Spinal cord (tissue), 10 donors: Measurements from ENCODE around the gene LSP1. TPM values are rescaled to one million over a fixed set of nuclear protein-coding genes. Genes with fewer than 3 reads are reported as not detected.
A peak's percentile ranks its signal among the peaks of the same experiment; 100 is the strongest.
"Not testable (repeated sequence)": the region's sequence is repeated elsewhere in the genome, so short reads cannot be mapped to it uniquely, and the experiment has no call there.

ENCODE experiments used
- DNase-seq, 6 donors: peaks; one replicate each; pipeline versions ENCODE4 v3.0.0 to v3.0.0-alpha.2; 2013 to 2015; ENCODE audit warnings: low spot score in 6 of 6, low read depth in 4 of 6
- H3K27ac ChIP-seq: one replicate; pipeline ENCODE4 v1.5.1; 2013; ENCODE audit warnings: low read depth, low read length, control low read depth
- H3K27me3 ChIP-seq: one replicate; pipeline ENCODE4 v1.6.1; 2013; ENCODE audit warnings: low read length; ENCODE audit not compliant: control insufficient read depth, insufficient read depth
- H3K36me3 ChIP-seq: one replicate; pipeline ENCODE4 v1.6.1; 2013; ENCODE audit warnings: low read length; ENCODE audit not compliant: control insufficient read depth, insufficient read depth
- H3K4me1 ChIP-seq: one replicate; pipeline ENCODE4 v1.6.1; 2013; ENCODE audit warnings: low read length; ENCODE audit not compliant: control insufficient read depth, insufficient read depth
- H3K4me3 ChIP-seq: one replicate; pipeline ENCODE4 v1.5.1; 2013; ENCODE audit warnings: low read depth, low read length, control low read depth
- H3K9me3 ChIP-seq: one replicate; pipeline ENCODE4 v1.6.1; 2013; ENCODE audit warnings: low read length; ENCODE audit not compliant: control insufficient read depth, insufficient read depth
- WGBS: methylation state at CpG from one replicate; pipeline ENCODE4 v1.1.5; 2013; ENCODE audit warnings: missing lambda C conversion rate; ENCODE audit not compliant: insufficient coverage; 5-methylcytosine and 5-hydroxymethylcytosine counted together
- polyA plus RNA-seq, 2 donors: library from polyadenylated mRNA; unstranded; fragments of 120-200 nt; gene quantifications; one replicate each; pipeline ENCODE4 v1.2.1, GENCODE V29; 2013; ENCODE audit not compliant: insufficient read length in 2 of 2
- total RNA-seq, 2 donors: library from RNA; depleted of rRNA in 1 of 2; stranded (reverse); fragments of 120-200 nt in 1 of 2; fragments of >200 nt in 1 of 2; gene quantifications; one replicate each; pipeline versions ENCODE4 v1.2.3 to v1.2.4, GENCODE V29; 2013 to 2014
- donor health status: healthy.

LSP1 gene
- total and polyA plus RNA-seq, 4 donors = 2.1 to 10.6 (median 7.9) TPM

DNA sequence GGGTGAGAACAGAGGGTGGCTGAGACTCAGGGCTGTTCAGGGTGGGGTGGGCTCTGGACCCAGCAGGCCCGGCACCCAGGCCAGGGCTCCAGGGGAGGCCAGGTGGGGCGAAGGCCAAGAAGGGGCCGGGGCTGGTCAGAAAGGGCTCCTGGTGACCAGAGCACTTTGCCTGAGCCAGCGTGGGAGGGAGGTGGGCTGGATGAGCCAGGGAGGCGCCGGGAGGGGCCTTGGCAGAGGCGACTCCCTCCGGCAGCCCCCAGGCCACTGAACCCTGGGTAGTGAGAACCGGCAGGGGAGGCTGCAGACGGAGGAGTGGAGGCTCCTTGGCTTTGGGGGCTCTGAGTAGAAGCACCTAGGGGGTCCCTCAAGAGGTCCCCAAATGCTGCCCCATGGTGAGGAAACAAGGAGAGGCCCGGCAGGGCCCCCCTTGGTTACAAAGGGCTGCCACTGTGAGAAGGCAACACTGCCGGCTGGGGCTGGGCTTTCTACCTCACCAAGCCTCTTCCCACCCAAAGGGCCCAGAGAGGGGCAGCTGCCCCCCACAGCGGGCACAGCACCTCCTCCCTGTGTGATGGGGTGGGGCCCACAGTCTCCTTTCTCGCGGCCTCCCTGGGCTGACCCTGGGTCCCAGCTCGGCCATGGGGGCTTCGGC, 21.7 kb downstream of the LSP1 start:
- WGBS = 86% methylated on average over 15 of the region's 17 CpGs
- not testable (repeated sequence) for H3K9me3 ChIP-seq, H3K4me3 ChIP-seq, H3K27ac ChIP-seq, DNase-seq, H3K36me3 ChIP-seq
- Histone ChIP-seq H3K4me1 (peaks cover 30% of the 10 kb centered on the region), H3K27me3 (peaks cover 11% of the 10 kb centered on the region)

DNA sequence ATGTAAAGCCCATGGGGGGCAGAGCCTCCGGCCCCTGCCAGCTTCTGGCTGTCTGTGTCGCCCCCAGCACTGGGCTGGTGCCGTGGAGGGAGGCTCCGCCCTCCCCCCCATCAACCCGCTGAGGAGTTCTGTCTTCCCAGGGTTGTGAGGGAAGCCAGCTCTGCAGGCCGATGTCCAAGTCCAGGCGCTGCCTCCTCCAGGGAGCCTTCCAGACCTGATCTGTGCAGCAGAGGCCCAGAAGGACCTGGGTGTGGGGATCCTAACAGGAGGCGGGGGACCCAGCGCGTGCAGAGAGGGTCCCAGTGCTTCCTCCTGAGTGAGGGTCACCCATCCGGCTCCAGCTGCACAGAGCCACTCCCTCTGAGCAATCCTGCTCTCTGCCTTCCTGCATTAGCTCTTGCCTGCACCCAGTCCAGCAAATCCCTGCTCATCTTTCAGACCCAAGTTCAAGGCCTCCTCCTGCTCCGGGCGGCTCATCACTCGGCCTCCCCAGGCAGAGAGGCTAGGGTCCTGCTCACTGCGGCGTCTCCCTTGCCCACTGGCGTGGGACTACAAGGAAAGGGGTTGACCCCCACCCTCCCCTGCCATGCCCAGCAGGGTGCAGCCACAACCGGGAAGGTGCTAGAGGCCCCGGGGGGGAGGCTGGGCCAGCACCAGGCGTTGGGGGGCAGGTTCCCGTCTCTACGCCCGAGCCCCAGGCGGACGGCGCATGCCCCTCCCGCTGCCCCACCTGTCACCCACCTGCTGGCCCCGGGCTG, 22.4 kb downstream of the LSP1 start:
- Histone ChIP-seq H3K4me3 (no peak overlapping the region), H3K27ac (no peak overlapping the region), H3K27me3 (peaks cover 10% of the 10 kb centered on the region), H3K4me1 (peaks cover 34% of the 10 kb centered on the region), H3K36me3 (no peaks in the 10 kb centered on the region), H3K9me3 (no peaks in the 10 kb centered on the region)
- 80% methylated on average over 25 of the region's 28 CpGs for WGBS
- no peak for DNase-seq

DNA sequence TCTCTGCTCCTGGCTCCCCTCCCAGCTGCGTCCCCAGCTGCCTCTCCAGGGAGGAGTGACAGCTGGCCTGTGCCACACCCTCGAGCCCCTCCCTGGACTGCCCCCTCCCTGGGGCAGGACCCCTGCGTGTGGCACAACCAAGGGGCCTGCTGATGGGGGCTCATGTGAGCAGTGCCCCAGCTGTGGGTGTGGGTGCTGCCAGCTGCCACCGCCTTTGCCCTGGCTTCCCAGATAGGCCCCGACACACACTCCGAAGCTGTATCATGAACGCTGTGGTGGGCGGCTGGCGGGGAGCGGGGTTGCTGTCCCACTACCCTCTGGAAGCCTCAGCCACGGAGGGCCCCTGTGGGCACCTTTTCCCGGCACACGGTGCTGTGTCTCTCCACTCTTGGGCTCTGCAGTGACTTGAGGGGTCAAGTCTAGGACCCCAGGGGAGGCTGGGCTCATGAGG, 23.0 kb downstream of the LSP1 start:
- 82% methylated on average over 12 of the region's 13 CpGs for WGBS
- not testable (repeated sequence) for H3K9me3 ChIP-seq, H3K4me3 ChIP-seq, DNase-seq, H3K27me3 ChIP-seq, H3K36me3 ChIP-seq
- Histone ChIP-seq H3K4me1 (peaks cover 35% of the 10 kb centered on the region), H3K27ac (peak overlapping the region; percentile 72)

DNA sequence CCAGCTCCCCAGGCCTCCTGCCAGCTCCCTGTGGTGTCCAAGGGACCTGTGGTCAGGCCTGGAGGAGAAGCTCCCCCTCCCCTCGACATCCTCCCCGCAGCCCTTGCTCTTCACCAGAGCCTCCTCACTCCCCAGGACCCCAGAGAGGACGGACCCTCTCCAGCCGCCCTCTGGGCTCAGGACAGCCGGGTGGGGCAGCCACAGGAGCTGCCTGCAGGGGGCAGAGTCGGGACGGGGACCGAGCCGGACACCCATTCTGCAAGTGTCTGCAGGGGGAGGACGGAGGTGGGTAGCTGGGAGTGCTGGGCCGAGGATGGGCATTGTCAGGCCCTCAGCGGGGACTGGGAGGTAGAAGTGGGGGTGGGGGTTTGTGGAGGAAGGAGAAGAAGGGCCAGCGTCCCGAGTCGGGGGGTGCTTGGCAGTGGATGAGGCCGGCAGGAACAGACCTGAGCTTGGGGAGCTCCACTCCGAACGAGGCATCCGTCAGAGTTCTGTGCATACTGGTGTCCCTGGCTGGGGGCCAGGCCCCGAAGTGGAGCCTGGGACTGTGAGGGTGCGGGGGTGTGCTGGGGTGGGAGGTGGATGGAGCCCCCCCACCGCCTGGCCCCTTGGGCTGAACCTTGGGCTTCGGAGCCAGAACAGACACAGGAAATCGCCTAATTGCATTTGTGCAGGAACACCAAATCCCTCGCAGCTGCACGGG, 23.6 kb downstream of the LSP1 start:
- H3K27me3 ChIP-seq = no peaks in the 10 kb centered on the region
- WGBS = 49% methylated on average over 22 of the region's 26 CpGs
- peaks cover 33% of the 10 kb centered on the region for H3K4me1 ChIP-seq
- peak in 1 of 6 donors; percentile 43 for DNase-seq
- H3K4me3 ChIP-seq = no peak overlapping the region
- H3K27ac ChIP-seq = peak overlapping the region; percentile 72
- H3K36me3 ChIP-seq = no peaks in the 10 kb centered on the region
- H3K9me3 ChIP-seq = no peaks in the 10 kb centered on the region

DNA sequence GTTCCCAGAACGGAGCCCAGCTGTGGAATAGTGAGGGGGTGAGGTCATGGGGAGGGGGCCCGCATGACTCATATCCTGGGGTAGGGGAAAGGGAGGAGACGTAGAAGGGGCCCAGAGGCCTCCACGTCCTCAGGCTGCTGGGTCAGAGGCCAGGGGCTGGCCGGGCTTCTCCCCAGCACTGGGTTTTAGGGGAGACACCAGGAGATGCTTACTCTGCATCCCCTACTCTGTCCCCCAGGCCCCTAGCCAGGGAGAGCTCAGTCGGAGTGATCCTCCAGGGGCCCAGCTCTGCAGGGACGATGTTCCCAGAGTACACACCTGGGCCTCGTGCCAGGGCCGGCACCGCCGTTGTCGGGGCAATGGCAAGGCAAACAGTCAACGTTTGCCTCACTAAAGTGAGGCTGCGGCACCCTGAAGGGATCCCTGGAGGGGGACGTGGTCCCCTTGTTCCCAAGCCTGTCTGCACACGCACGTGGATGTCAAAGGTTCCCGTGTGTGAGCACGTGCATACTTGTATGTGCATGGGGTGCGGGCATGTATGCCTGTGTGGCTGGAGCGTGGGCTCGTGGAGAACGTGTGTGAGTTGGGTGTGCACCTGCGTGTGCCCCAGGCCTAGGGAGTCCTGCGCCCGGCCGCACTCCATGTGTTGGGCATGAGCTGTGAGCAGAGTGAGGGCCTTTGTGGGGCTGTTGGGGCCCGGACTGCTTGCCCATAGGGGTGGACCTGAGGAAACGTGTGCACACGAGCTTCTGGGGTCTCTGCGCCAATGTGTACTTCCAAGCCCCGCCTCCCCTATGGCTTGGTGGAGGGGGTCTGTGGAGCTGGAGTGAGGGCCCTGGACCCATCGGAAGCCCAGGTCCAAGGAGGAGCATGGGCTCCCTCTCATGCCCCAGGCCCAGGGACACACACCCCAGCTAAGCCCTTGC, 24.6 kb downstream of the LSP1 start:
- DNase-seq = no peak
- Histone ChIP-seq H3K27ac (peak overlapping the region; percentile 47), H3K4me1 (peaks cover 42% of the 10 kb centered on the region), H3K9me3 (no peaks in the 10 kb centered on the region), H3K27me3 (no peaks in the 10 kb centered on the region), H3K36me3 (no peaks in the 10 kb centered on the region), H3K4me3 (no peak overlapping the region)
- 66% methylated on average over 28 of the region's 33 CpGs for WGBS

DNA sequence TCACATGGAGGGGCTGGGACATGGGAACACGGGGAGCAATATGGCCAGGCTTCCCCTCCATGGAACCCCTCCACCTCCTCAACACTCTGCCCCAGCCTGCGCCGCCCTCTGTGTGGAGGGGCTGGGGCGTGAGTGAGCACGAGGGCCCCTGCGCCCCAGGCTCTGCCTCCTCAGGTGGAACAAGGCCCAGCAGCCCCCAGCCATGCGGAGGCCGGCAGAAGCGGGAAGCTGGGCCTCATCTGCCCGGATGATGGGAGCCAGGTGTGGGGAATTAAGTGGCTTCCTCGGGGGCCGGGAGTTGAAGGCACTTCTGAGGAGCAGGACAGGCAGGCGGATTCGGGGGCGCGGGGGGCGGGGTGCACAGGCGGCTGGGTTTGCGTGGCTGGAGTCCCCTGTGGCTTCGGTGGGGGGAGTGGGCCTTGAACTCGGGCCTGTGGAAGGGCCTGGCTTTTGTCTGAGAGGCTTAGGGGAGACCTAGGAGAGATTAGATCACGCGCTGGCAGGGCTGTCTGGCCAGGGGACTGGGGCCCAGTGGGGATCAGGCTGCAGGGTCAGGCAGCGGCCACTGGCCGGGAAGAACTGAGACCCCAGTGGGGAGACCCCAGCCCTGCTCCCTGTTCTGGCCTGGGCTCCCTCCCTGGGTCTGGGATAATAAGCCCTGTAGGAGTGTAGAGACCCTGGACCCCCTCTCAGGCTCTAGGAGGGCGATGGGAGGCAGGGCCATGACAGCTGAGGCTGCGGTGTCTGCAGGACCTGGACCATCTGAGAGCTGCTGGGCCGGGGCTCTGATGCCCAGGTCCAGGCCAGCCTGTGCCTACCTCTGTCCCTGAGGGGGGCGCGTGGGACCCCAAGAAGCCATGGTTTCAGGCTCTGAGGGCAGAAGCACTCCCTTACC, 25.5 kb downstream of the LSP1 start:
- Histone ChIP-seq H3K4me1 (peaks cover 41% of the 10 kb centered on the region), H3K36me3 (no peaks in the 10 kb centered on the region), H3K27ac (peak overlapping the region; percentile 29), H3K9me3 (no peaks in the 10 kb centered on the region), H3K4me3 (no peak overlapping the region), H3K27me3 (no peaks in the 10 kb centered on the region)
- no peak for DNase-seq
- WGBS = 86% methylated on average over 27 of the region's 30 CpGs

DNA sequence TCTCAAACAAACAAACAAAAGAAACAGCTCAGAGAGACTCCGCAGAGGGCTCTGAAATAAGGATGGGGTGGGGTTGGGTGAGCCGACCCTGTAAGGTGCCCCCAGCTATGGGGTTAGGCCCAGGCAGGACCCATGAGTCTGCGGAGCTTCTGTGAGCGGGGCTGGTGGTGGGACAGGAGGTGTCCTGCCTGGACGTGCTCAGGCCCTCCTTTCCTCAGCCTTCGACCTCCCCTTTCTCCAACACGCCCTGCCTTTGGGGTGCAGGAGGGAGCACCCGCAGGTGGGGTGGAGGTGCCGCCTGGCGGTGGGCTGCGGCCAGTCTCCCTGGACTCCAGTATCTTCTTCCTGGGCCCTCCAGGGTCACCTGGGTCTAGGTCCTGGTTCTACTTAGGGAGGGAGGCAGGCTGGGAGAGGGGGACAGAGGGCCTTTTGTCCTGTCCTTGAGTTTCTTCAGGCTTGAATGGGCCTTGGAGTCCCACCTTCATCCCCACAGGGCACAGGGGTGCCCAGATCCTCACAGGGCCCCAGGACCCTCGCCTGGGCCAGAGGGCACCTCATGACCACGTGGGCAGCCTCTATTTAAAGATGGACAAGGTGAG, 26.6 kb downstream of the LSP1 start:
- Histone ChIP-seq H3K9me3 (no peaks in the 10 kb centered on the region), H3K27ac (peak overlapping the region; percentile 79), H3K36me3 (no peaks in the 10 kb centered on the region), H3K4me1 (peaks cover 41% of the 10 kb centered on the region), H3K4me3 (no peak overlapping the region), H3K27me3 (no peaks in the 10 kb centered on the region)
- no peak for DNase-seq
- 93% methylated on average over 9 of the region's 13 CpGs for WGBS

DNA sequence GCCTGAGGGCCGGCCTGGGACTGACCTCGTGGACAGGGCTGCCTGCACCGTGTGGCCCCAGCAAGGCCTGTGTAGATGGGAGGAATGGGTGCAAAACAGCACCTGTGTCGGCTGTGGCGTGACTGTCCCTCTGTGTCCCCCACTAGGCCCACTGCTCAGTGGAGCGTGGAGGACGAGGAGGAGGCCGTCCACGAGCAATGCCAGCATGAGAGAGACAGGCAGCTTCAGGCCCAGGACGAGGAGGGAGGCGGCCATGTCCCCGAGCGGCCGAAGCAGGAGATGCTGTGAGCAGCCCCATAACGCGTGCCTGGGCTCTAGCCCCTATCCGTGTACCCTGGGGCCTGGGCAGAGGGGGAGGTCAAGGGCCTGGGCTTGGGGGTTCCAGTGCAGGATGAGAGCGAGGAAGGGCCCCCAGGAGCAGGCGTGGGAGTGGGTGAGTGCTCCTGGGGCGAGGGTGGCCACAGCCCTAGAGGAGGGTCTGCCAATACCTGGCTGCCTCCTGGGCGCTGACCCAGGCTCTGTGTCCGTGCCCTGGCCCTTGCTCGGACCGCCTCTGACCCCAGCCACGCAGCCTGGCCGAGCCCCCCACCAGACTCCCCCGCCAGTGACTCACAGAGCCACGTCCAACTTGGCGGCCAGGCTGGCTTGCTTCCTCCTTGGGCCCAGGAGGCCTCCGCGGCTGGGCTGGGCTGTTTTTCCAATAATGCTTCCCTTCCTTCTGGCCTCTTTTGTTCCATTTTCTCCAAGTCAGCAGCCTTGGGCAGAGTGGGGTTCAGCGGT, 27.2 kb downstream of the LSP1 start:
- 84% methylated on average over 32 of the region's 32 CpGs for WGBS

More for the DNA sequence above, 27.2 kb downstream of the LSP1 start:
- peak in 1 of 6 donors; percentile 33 for DNase-seq
- H3K36me3 ChIP-seq = no peaks in the 10 kb centered on the region
- no peaks in the 10 kb centered on the region for H3K9me3 ChIP-seq
- peaks cover 41% of the 10 kb centered on the region for H3K4me1 ChIP-seq
- H3K27me3 ChIP-seq = no peaks in the 10 kb centered on the region
- H3K4me3 ChIP-seq = no peak overlapping the region
- peak overlapping the region; percentile 79 for H3K27ac ChIP-seq
